GM18526 (cell line): ENCODE data around the gene GMPPA.

ENCODE experiments used
- POLR2A ChIP-seq: IDR thresholded peaks from 3 replicates; pipeline ENCODE4 v1.6.1; 2011; ENCODE audit not compliant: insufficient read length; ENCODE audit errors: extremely low read depth

GMPPA gene

GRCh38 chr2:219490600-219491130 is 8.0 kb upstream of the GMPPA start:
- no peak for TF ChIP-seq POLR2A

- TF ChIP-seq POLR2A = no peak
These were observed 7.3 kb upstream of the GMPPA start for GRCh38 chr2:219491278-219491963.

GRCh38 chr2:219492575-219492974 is 6.1 kb upstream of the GMPPA start:
- no peak for TF ChIP-seq POLR2A

- no peak for TF ChIP-seq POLR2A
These were observed 5.6 kb upstream of the GMPPA start for GRCh38 chr2:219493086-219493485.

GRCh38 chr2:219494952-219495530 is 3.6 kb upstream of the GMPPA start:
- TF ChIP-seq POLR2A = no peak

GRCh38 chr2:219495531-219496122 is 3.1 kb upstream of the GMPPA start:
- TF ChIP-seq POLR2A = no peak

- no peak for TF ChIP-seq POLR2A
These were observed 2.4 kb upstream of the GMPPA start for GRCh38 chr2:219496247-219496824.

- no peak for TF ChIP-seq POLR2A
These were observed 1.7 kb upstream of the GMPPA start for GRCh38 chr2:219496825-219497494.

- TF ChIP-seq POLR2A = no peak
These were observed 1.0 kb upstream of the GMPPA start for GRCh38 chr2:219497495-219498279.

GRCh38 chr2:219499058-219499307 is 292 bp downstream of the GMPPA start:
- no peak for TF ChIP-seq POLR2A

GRCh38 chr2:219499555-219499954 is 864 bp downstream of the GMPPA start:
- TF ChIP-seq POLR2A = no peak

GRCh38 chr2:219500135-219500534 is 1.4 kb downstream of the GMPPA start:
- TF ChIP-seq POLR2A = no peak

- no peak for TF ChIP-seq POLR2A
These were observed 3.2 kb downstream of the GMPPA start for GRCh38 chr2:219501849-219502248.

- no peak for TF ChIP-seq POLR2A
These were observed 3.9 kb downstream of the GMPPA start for GRCh38 chr2:219502618-219503017.

- TF ChIP-seq POLR2A = no peak
These were observed 6.9 kb downstream of the GMPPA start for GRCh38 chr2:219505585-219505984.
